T-helper 2 cell (primary cell): ENCODE results near the gene FOXO3.

Experiments used
- DNase-seq, 5 experiments: peaks; one replicate each; pipeline versions ENCODE4 v3.0.0 to v3.0.0-alpha.2; 2012 to 2022

The FOXO3 gene

DNA sequence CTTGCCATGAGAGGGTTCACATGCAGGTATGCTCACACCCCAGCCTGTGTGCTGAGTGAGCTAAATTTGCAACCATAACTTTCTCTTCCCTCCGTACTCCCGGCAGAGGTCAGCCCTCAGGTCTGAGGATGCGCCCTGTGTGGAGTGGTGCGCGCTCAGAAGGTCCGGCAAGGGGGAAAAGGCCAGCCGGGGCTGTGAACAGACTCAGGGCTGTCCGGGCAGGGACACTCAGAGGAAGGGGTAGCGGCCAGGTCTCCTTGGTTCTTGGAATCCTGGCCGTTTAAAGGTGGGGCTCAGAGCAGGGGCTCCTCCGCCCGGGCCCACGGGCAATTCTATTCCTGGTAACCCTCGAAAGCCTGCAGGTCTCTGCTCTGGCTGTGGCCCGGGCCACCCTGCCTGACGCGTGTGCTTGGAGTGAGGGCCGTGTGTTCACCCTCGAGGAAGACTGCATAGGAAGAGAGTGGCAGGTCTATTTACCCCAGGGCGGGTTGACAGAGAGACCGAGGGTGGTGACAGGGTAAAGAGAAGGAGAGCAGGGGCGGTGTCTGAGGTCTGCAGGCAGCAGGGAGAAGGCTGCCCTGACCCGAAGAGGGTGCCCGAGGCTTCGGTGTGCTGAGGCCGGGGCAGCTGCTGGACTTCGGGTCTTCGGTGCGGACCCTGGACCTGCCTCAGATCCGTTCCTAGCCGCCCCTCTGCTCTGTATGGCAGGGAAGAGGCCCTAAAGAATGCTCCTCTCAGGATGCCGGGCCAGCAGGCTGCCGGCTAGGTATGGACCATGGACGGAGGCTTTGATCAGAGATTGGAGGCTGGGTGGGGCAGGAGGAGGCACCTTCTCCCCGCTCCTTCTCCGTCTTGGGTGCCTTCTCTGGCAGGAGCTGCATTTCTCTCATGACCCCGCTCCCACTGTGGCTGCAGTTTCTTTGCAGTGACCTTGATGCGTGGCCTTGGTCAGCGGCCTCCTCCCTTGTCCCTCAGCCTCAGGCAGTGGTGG, 156.4 kb downstream of the FOXO3 start:
- no peak for DNase-seq

DNA sequence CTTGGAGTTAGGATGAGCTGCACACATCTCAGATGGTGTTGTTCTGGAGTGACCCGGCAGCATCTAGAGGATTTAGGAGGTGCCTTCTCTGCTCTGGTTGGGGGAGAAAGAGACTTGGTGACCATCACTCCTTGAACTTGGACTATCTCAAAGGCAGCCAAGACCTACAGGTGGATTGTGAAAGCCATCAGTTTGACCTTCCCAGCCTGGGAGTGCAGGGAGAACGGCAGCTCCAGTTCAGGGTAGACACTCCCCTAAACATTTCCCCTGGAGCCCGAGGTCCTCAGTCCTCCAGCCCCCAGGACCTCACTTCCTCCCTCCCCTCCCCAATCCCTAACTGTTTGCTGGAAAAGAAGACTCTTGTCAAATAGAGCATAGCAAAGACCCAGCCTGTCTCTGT, 158.8 kb downstream of the FOXO3 start:
- DNase-seq = no peak

DNA sequence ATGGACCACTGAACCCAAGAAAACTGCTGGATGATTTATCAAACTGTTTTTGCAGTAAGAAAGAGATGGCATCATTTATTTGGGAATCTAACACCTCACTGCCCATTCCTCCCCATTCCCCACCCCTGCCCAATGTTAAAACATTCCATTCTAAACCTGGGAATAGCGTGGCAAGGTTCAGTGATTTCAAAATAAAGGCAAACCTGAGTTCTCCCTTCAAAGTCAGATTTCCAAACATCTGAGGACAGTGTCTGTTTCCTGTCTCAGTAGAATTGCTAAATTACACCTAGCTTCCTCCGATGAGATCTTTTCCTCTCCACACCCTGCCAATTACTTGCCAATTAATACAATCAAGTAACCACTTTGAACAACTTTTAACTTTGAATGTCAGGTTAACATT, 160.1 kb downstream of the FOXO3 start:
- no peak for DNase-seq

DNA sequence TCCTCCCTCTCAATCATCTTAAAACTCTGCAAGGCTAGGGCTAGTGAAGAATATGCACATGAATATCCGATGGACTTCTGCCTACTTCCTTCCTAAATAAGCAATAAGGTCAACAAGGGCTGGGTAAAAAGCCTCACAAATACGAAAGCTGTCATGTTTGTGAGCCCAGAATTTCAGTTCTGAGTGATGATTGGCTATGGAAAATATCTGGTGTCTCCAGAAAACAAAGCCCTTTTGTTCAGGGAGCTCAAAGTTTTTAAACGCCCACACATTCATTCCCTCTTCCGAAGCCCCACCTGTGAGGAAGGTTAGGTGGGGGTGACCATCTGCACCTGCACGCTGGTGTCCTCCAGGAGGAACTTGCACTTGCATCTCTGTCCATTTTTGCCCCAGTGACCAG, 160.6 kb downstream of the FOXO3 start:
- no peak for DNase-seq

DNA sequence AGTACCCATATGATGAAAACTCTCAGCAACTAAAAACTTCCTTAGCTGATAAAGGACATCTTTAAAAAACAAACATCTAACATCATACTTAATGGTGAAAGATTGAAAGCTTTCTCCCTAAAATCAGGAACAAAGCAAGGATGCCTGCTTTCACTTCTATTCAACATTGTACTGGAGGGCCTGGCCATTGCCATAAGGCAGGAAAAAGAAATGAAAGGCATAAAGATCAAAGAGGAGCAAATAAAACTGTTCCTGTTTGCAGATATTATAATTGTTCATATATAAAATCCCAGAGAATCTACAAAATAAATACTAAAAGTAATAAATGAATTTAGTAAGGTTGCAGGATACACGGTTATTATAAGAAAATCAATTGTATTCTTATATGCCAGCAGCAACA, 162.9 kb downstream of the FOXO3 start:
- DNase-seq = no peak

DNA sequence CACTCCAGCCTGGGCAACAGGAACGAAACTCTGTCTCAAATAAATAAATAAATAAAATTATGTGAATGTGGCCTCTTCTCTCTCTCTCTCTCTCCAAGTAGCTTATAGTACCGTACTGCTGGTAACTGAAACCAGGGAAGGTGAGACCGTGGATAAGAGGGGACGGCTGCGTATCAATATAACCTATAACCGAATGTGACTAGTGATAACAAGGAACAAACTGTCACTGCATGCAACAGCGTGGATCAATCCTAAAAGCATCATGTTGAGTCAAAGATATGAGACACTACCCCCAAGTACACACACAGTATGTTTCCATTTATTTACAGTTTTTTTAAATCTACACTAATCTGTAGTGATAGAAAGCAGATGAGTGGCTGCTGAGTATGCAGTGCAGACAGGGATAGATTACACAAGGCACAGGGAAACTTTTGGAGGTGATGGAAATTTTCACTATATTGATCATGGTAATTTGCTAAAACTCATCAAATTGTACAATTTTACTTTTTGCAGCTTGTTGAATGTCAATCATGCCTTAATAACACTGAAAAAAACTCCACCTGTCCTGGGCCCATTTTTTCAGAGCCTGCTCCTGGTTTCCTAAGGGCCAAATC, 166.1 kb downstream of the FOXO3 start:
- DNase-seq = no peak

DNA sequence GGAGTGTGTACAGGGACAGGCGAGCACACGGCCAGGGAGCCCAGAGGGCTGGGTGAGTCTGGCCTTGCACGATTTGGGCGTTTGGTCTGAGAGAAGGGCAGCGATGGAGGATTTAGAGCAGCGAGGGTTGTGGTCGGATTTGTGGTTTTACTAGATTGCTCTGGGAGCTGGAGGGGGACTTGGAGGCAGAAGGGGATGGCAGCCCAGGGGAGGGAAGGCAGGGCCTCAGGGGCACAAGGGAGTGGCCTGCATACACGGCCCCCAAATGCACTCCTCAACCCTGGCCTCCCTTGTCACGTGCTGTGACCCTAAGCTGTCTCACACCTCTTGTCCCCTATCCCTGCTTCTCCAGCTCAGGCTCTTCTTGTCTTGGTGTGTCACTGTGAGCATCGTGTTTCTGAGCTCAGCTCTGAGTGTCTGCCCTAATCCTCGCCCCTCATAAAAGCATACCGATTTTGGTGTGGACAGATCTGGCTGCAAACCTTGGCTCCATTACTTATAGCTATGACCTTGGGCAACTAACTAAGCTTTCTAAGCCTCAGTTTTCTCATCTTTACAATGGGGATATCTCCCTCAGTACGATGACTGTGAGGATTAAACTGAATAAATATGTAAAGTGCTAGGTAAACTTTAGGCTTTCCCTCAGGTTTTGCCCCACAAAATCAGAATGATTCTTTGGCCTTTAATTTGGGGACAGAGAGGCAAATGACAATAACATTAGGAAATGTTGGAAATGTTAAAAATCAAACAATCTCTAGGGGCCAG, 167.4 kb downstream of the FOXO3 start:
- DNase-seq = no peak

DNA sequence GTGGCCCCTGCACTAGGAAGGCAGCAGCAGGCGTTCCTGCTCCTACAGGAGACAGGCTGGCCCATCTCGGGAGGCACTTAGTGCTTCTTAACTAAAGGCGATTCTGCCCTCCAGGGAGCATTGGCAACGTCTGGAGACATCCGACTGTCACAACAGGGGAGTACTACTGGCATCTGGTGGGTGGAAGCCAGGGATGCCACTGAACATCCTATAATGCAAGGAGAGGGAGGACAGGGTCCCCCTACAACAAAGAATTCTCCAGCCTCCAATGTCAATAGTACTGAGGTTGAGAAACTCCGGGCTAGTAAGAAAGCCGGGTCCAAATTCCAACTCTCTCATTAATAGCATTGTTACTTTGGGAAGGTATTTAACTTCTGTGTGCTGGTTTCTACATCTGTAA, 168.1 kb downstream of the FOXO3 start:
- no peak for DNase-seq

DNA sequence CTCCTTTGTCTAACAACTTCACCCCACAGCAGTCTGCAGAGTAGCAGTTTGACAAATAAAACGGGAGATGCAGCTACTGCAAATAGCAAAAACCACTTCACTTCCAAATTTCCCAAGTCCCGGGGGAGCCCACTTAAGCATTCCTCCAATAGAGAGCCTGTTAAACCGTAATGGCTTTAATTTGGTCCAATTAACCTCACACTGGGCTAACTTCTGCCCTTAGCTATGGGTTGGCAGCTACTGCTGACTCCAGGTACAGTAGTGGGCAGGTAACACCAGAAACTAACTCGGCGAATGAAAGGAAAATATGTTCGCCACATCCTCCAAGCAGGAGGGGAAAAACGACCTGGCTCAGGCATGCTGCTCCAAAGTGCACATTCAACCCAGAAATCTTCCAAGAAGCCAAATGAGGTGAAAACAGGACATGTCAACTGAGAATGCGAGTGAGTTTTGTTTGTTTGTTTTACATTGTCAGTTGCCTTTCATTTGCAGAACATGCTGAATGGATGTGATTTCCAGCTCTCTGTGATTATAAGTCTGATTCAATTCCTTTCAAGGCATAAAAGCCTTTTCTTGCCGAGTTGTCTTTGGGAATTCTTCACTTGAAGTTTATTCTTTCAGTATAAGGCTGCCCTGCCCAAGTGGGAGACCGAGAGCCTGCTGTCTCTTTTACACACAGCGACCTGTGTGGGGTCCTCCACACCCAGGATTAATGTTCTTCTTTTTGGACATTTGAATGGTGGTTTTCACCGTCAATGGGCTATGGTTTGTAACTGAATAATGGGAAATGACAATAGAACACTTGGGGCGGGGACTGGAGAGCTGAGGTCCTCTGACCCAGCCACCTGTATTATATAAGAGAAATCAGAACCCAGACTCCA, 170.2 kb downstream of the FOXO3 start:
- DNase-seq = no peak

DNA sequence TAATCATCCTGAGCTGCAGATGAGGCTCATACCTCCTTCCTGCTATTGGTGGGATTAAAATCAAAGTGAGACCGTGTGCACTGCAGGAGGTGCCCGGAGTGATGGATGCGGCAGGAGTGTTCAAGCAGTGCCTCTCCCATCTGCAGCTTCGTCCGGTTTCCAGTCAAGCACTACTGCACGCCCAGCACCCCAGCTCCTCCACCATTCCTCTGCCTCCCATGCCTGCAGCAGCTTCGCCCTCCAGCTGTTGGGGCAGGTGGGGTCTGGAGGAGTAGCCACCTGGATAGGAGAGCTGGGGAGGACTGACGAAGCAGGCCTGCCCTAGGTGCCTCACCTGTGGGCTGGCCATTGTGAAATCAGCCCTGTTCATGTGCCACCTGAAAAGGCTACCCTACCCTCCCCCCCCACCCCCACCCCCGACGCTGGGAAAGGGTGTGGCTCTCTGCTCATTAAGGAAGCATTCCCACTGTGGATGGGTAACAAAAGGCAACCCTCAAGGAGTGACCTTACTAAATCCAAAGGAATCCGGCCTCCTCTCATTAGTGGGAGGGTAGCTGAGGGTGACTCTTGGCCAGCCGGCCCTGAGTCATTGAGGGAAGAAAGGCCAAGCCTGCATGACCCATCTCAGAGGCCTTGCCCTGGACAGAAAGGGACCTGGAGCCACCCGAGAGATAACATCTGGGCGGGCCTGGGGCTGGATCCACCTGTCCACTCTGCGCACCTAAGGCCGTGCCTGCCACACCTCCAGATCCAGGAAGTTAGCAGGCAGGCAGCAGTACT, 171.6 kb downstream of the FOXO3 start:
- no peak for DNase-seq

DNA sequence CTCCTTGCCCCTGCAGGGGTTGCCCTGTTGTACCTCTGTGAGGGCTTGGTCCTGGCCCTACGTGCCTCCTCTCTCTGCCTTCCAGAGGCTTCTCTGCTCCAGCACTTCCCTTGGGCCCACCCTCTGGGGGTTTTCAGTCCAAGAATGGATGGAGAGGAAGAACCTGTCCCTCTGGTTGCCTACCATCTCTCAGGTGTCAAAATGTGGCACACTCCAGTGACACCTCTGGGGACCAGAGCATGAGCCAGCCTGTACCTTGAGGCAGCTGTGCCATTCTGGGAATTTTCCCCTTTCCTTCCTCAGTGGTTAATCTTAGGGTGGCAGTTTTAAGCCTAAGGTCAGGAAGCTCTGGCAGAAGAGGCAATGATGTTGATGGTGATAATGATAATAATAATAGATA, 172.3 kb downstream of the FOXO3 start:
- no peak for DNase-seq

DNA sequence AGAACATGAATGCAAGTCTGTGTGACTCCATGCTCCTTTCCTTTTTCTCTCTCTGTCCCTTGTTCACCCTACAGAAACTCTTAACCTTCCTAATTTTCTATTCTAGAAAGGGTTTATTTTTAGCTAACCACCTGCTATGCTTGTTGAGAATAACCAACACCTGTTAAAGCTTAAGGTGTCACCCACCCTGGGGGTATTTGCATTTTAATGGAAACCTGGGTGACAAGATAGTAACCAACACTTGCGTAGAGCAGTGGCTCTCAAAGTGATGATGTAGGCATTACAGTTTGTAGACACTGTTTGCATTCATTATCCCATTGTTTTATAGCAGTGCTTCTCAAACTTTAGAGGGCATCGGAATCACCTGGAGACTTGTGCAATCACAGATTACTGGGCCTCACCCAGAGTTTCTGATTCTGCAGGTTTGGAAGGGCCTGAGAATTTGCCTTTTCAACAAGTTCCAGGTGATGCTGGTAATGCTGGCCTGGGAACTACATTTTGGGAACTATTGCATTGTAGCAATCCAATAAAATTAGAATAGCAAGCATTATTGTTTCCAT, 173.1 kb downstream of the FOXO3 start:
- DNase-seq = no peak
